ENCODE measurements around the gene ABCG4. TPM values are rescaled to one million over a fixed set of nuclear protein-coding genes. Genes with fewer than 3 reads are reported as not detected.

Gene ABCG4
- total and polyA plus RNA-seq, 2 of the 8 experiments (the other 6 are each of a cell fraction or from before 2014, with no cell fraction given) = 1.8 to 2.3 TPM

GRCh38 chr11:119157063-119157462 is 8.2 kb downstream of the ABCG4 start:
- Histone ChIP-seq H3K14ac (ENCODE audit: insufficient read length) (no peak overlapping the region), H3K27me3 (replicated peaks in 1 of 4; ENCODE audit: control insufficient read depth in 3 of 4, extremely low read depth in 1 of 4, insufficient read depth in 3 of 4, low read length in 3 of 4) (no peaks in the 10 kb centered on the region; a peak in 2 of 7 replicates), H2BK20ac (ENCODE audit: low read length) (no peak overlapping the region), H3K23me2 (ENCODE audit: low read depth, low read length) (no peaks in the 10 kb centered on the region), H3K18ac (ENCODE audit: extremely low read depth, low read length) (no peak overlapping the region), H4K8ac (ENCODE audit: extremely low read depth, insufficient read depth, low read length) (no peak overlapping the region), H2BK5ac (ENCODE audit: low read depth, low read length) (no peak overlapping the region), H2AK5ac (ENCODE audit: low read depth, low read length) (peak overlapping the region; percentile 43; the same call in 1 of the 2 replicates), H3K36me3 (ENCODE audit: control insufficient read depth in 2 of 4, insufficient read depth in 4 of 4, low read length in 3 of 4) (no peaks in the 10 kb centered on the region), H3K79me1 (ENCODE audit: low read depth, low read length) (no peaks in the 10 kb centered on the region), H3K4me2 (ENCODE audit: insufficient read depth in 1 of 2, low read depth in 2 of 2, low read length in 2 of 2) (no peak overlapping the region), H3K23ac (ENCODE audit: insufficient read length) (no peak overlapping the region), H3K4ac (replicated peaks; ENCODE audit: insufficient read length, low read depth, low read length) (no peak overlapping the region), H3K79me2 (ENCODE audit: control insufficient read depth in 1 of 2, insufficient read depth in 2 of 2, low read length in 2 of 2) (no peaks in the 10 kb centered on the region), H2AFZ (ENCODE audit: low read length) (no peak overlapping the region), H4K20me1 (replicated peaks in 1 of 2; ENCODE audit: control insufficient read depth in 1 of 2, insufficient read depth in 2 of 2, low read length in 2 of 2) (no peaks in the 10 kb centered on the region), H2BK15ac (ENCODE audit: low read length) (no peak overlapping the region), H3K27ac (ENCODE audit: low read depth, low read length) (no peak overlapping the region), H3K56ac (replicated peaks; ENCODE audit: insufficient read length, low read depth, low read length) (no peak overlapping the region), H4K91ac (replicated peaks; ENCODE audit: insufficient read length, low read length) (no peak overlapping the region), H3K9ac (replicated peaks in 1 of 4; ENCODE audit: extremely low read depth in 1 of 4, low read depth in 3 of 4, low read length in 3 of 4) (no peak overlapping the region), H3K9me3 (ENCODE audit: insufficient read depth in 2 of 2, low read depth in 1 of 2, low read length in 1 of 2) (no peaks in the 10 kb centered on the region), H4K5ac (ENCODE audit: insufficient read length, low read depth, low read length) (no peak overlapping the region), H2BK120ac (replicated peaks; ENCODE audit: low read depth, low read length) (no peak overlapping the region), H3K4me3 (ENCODE audit: extremely low read depth in 1 of 4, insufficient read depth in 2 of 4, low read depth in 3 of 4, low read length in 4 of 4) (no peak overlapping the region), H2BK12ac (ENCODE audit: low read depth, low read length) (no peak overlapping the region), H3K4me1 (replicated peaks in 1 of 4; ENCODE audit: control insufficient read depth in 3 of 4, insufficient read depth in 4 of 4, low read length in 3 of 4) (peaks cover 0 to 5% (median 2%) of the 10 kb centered on the region in 4 experiments; a peak in 4 of 7 replicates)
- FAIRE-seq (no peak), DNase-seq (ENCODE audit: low read depth in 1 of 2, low spot score in 2 of 2) (no peak)
- ChIA-PET CTCF (ENCODE audit: partially characterized antibody) (interaction anchor here (0.6 to 23.6 kb wide), 8 partner anchors 14 to 548 kb away, joined by 3 to 389 read pairs (median 5); partner anchors contain the start of genes CBL, HINFP, NHERF4 and NLRX1), POLR2A (ENCODE audit: partially characterized antibody) (interaction anchor here (1.3 to 2.4 kb wide), 4 partner anchors 9 to 62 kb away, joined by 3 to 7 read pairs (median 6); partner anchors contain the start of gene ABCG4)
- 83% methylated on average over 3 of the region's 3 CpGs; no CpG with 5 or more reads in 1 of the 2 experiments for WGBS, 2 experiments (ENCODE audit: extremely low coverage in 1 of 2, insufficient coverage in 1 of 2, insufficient read length in 1 of 2, insufficient replicate concordance in 2 of 2, low coverage in 1 of 2, low lambda C conversion rate in 2 of 2, missing lambda C conversion rate in 1 of 2)
- TF ChIP-seq SP4 (IDR thresholded peaks at IDR 0.05; ENCODE audit: low read length) (no peak), USF2 (IDR thresholded peaks at IDR 0.05; ENCODE audit: low read length) (no peak), HDAC6 (IDR thresholded peaks at IDR 0.05; ENCODE audit: low read depth, low read length) (no peak), ZNF274 (IDR thresholded peaks at IDR 0.05; ENCODE audit: borderline replicate concordance, extremely low read depth, low read length) (no peak), EGR1 (IDR thresholded peaks at IDR 0.05; ENCODE audit: borderline replicate concordance, low read depth, low read length) (no peak), RNF2 (IDR thresholded peaks at IDR 0.05; ENCODE audit: borderline replicate concordance, low read depth, low read length, missing control alignments, poor library complexity, severe bottlenecking) (no peak), ATF3 (IDR thresholded peaks at IDR 0.05; ENCODE audit: insufficient read depth, low read depth, low read length) (no peak), TEAD4 (IDR thresholded peaks at IDR 0.05; ENCODE audit: low read depth, low read length) (no peak), SRF (IDR thresholded peaks at IDR 0.05; ENCODE audit: low read depth, low read length) (no peak), SIRT6 (IDR thresholded peaks at IDR 0.05; ENCODE audit: low read length) (no peak), CBX8 (IDR thresholded peaks at IDR 0.05; ENCODE audit: borderline replicate concordance, low read depth, low read length) (no peak), SUZ12 (IDR thresholded peaks at IDR 0.05; ENCODE audit: low read length) (no peak)

Measured in H1 (cell line).